ENCODE results near the gene MAML1. TPM values are rescaled to one million over a fixed set of nuclear protein-coding genes. Genes with fewer than 3 reads are reported as not detected.

The MAML1 gene
- total RNA-seq, 1 donor from 2014 or later = 26.0 TPM

DNA sequence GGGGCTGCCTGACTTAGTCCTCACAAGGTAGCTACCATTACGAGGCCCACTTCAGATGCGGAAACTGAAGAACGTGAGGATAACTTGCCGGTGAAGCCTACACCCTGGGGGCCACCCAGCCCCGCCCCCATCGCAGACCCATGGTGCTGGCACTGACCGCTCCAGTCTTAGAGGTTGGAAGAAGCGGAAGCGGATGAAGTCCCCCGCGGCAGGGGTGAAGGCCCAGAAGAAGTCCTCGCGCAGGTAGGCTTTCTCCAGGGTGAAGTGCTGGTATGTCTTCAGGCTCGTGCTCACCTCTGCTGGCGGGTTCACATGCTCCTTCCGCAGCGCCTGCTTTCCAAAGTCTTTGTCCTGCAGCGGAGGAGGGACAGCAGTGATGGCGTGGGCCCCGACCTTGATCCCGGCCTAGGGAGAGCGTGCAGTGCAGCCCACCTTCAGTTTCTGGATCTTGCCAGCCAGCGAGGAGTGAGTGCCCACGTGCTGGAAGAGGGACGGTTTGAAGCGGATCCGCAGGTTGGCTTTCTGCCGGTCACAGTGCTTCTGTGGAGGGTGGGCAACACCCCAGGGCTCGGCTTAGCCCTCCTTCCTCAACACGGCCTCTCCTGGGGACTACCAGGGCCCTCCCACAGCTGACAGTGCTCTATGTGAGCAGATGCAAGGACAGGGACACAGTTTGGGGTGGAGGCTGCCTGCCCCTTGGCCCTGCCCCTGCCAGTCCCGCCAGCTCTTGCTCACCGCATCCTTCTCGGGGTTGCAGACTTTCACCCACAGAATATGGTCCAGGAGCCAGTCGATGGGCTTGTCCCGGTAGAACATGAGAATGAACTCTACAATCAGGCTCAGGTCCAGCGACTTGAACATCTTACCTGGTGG lies 66.4 kb downstream of the MAML1 start:
- no peak for FAIRE-seq

DNA sequence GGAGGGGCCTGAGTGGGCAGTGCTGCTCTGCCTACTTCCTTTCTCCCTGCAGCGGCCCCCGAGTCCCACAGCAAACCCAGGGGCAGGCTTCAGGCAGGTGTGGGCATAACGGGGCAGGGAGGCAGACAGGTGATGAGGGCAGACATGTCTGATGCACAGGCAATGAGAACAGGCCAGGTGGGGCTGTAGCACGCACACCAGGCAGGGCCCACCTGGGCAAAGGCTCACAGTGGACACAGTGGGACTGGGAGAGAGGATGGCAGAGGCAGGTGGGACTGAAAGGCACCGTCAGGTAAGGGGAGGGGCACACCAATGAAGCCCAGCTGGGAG lies 67.0 kb downstream of the MAML1 start:
- Mint-ChIP-seq H3K4me1 (ENCODE audit: low read depth, unreplicated experiment) (peaks cover 13% of the 10 kb centered on the region), H3K9me3 (ENCODE audit: unreplicated experiment) (no peaks in the 10 kb centered on the region), H3K36me3 (ENCODE audit: low read depth, unreplicated experiment) (peaks cover 17% of the 10 kb centered on the region), H3K27me3 (ENCODE audit: low read depth, unreplicated experiment) (no peaks in the 10 kb centered on the region), H3K27ac (ENCODE audit: unreplicated experiment) (peak overlapping the region; percentile 26), H3K4me3 (ENCODE audit: unreplicated experiment) (no peak overlapping the region)
- H3K9me3 ChIP-seq (ENCODE audit: insufficient read depth, low read depth, low read length) = no peaks in the 10 kb centered on the region
- H3K4me3 ChIP-seq (ENCODE audit: insufficient read depth, low read depth, low read length) = no peak overlapping the region
- peaks cover 28% of the 10 kb centered on the region for H3K79me2 ChIP-seq (ENCODE audit: insufficient read depth, low read length)
- H3K27me3 ChIP-seq (ENCODE audit: insufficient read depth, low read length) = no peaks in the 10 kb centered on the region
- peaks cover 63% of the 10 kb centered on the region for H4K20me1 ChIP-seq (ENCODE audit: insufficient read depth, low read length)
- no peak overlapping the region for H3K9ac ChIP-seq (ENCODE audit: low read length)
- H3K4me2 ChIP-seq (ENCODE audit: low read length) = no peak overlapping the region
- DNase-seq (ENCODE audit: low read depth) = no peak
- H3K36me3 ChIP-seq (ENCODE audit: insufficient read depth, low read length) = no peaks in the 10 kb centered on the region
- no peak overlapping the region for H3K27ac ChIP-seq (ENCODE audit: low read depth, low read length)
- H3K4me1 ChIP-seq (ENCODE audit: insufficient read depth, low read length) = peaks cover 22% of the 10 kb centered on the region
- TF ChIP-seq, protein P1, sequence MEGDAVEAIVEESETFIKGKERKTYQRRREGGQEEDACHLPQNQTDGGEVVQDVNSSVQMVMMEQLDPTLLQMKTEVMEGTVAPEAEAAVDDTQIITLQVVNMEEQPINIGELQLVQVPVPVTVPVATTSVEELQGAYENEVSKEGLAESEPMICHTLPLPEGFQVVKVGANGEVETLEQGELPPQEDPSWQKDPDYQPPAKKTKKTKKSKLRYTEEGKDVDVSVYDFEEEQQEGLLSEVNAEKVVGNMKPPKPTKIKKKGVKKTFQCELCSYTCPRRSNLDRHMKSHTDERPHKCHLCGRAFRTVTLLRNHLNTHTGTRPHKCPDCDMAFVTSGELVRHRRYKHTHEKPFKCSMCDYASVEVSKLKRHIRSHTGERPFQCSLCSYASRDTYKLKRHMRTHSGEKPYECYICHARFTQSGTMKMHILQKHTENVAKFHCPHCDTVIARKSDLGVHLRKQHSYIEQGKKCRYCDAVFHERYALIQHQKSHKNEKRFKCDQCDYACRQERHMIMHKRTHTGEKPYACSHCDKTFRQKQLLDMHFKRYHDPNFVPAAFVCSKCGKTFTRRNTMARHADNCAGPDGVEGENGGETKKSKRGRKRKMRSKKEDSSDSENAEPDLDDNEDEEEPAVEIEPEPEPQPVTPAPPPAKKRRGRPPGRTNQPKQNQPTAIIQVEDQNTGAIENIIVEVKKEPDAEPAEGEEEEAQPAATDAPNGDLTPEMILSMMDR (IDR thresholded peaks at IDR 0.05; ENCODE audit: insufficient read depth, low read depth, low read length) = no peak
- no peak overlapping the region for H2AFZ ChIP-seq (ENCODE audit: low read depth, low read length)
- no peak for FAIRE-seq

More for the DNA sequence above, 66.4 kb downstream of the MAML1 start:
- peaks cover 17% of the 10 kb centered on the region for H3K36me3 Mint-ChIP-seq (ENCODE audit: low read depth, unreplicated experiment)
- no peak for DNase-seq (ENCODE audit: low read depth)
- peaks cover 21% of the 10 kb centered on the region for H3K4me1 ChIP-seq (ENCODE audit: insufficient read depth, low read length)
- no peak overlapping the region for H2AFZ ChIP-seq (ENCODE audit: low read depth, low read length)
- H3K36me3 ChIP-seq (ENCODE audit: insufficient read depth, low read length) = no peaks in the 10 kb centered on the region
- H3K9me3 ChIP-seq (ENCODE audit: insufficient read depth, low read depth, low read length) = no peaks in the 10 kb centered on the region
- no peaks in the 10 kb centered on the region for H3K27me3 ChIP-seq (ENCODE audit: insufficient read depth, low read length)
- H3K27ac ChIP-seq (ENCODE audit: low read depth, low read length) = no peak overlapping the region
- no peak for TF ChIP-seq EZH2 (IDR thresholded peaks at IDR 0.05; ENCODE audit: insufficient read depth, low read length)
- TF ChIP-seq, protein P1 (IDR thresholded peaks at IDR 0.05; ENCODE audit: insufficient read depth, low read depth, low read length) = no peak
- H3K4me2 ChIP-seq (ENCODE audit: low read length) = no peak overlapping the region
- H3K27ac Mint-ChIP-seq (ENCODE audit: unreplicated experiment) = peak overlapping the region; percentile 26
- no peaks in the 10 kb centered on the region for H3K27me3 Mint-ChIP-seq (ENCODE audit: low read depth, unreplicated experiment)
- peaks cover 22% of the 10 kb centered on the region for H3K79me2 ChIP-seq (ENCODE audit: insufficient read depth, low read length)
- H3K9me3 Mint-ChIP-seq (ENCODE audit: unreplicated experiment) = no peaks in the 10 kb centered on the region
- no peak overlapping the region for H3K9ac ChIP-seq (ENCODE audit: low read length)
- no peak overlapping the region for H3K4me3 Mint-ChIP-seq (ENCODE audit: unreplicated experiment)
- H3K4me1 Mint-ChIP-seq (ENCODE audit: low read depth, unreplicated experiment) = peaks cover 10% of the 10 kb centered on the region
- H4K20me1 ChIP-seq (ENCODE audit: insufficient read depth, low read length) = peaks cover 57% of the 10 kb centered on the region
- no peak overlapping the region for H3K4me3 ChIP-seq (ENCODE audit: insufficient read depth, low read depth, low read length)

DNA sequence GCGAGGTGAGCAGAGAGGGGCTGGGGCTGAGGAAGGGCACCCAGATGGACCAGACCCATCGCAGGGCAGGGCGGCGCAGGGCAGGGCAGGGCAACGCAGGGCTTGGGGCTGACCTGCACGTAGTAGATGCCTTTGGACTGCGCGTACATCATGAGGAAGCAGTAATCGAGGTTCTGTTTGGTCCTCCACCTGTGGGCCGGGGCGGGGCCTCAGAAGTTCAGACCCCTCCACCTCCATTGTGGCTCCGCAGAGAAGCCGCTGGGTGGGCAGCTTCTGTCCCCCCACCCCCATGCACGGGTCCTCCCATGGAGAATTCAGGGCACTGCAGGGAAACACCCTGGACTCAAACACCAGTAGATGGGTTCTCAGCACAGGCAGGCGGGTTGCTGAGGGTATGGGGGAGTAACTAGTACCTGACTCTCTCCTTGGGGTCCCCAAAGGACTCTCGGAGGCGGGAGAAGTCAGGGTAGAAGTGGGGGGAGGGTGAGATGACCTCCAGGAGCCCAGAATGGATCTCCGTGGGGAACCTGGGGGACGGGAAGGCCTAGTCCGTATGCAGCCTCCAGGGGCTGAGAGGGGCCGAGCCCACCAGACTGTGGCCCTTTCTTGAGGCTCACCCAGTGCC lies 67.6 kb downstream of the MAML1 start:
- H3K4me1 ChIP-seq (ENCODE audit: insufficient read depth, low read length) = peaks cover 27% of the 10 kb centered on the region
- no peak overlapping the region for H3K27ac ChIP-seq (ENCODE audit: low read depth, low read length)
- TF ChIP-seq, protein P1 (IDR thresholded peaks at IDR 0.05; ENCODE audit: insufficient read depth, low read depth, low read length) = no peak
- TF ChIP-seq EZH2 (IDR thresholded peaks at IDR 0.05; ENCODE audit: insufficient read depth, low read length) = no peak
- H3K4me2 ChIP-seq (ENCODE audit: low read length) = no peak overlapping the region
- H3K27me3 ChIP-seq (ENCODE audit: insufficient read depth, low read length) = no peaks in the 10 kb centered on the region
- Mint-ChIP-seq H3K4me1 (ENCODE audit: low read depth, unreplicated experiment) (peaks cover 19% of the 10 kb centered on the region), H3K36me3 (ENCODE audit: low read depth, unreplicated experiment) (peaks cover 17% of the 10 kb centered on the region), H3K4me3 (ENCODE audit: unreplicated experiment) (no peak overlapping the region), H3K9me3 (ENCODE audit: unreplicated experiment) (no peaks in the 10 kb centered on the region), H3K27ac (ENCODE audit: unreplicated experiment) (no peak overlapping the region), H3K27me3 (ENCODE audit: low read depth, unreplicated experiment) (no peaks in the 10 kb centered on the region)
- no peak for DNase-seq (ENCODE audit: low read depth)
- H3K4me3 ChIP-seq (ENCODE audit: insufficient read depth, low read depth, low read length) = no peak overlapping the region
- H3K36me3 ChIP-seq (ENCODE audit: insufficient read depth, low read length) = no peaks in the 10 kb centered on the region
- H3K9me3 ChIP-seq (ENCODE audit: insufficient read depth, low read depth, low read length) = no peaks in the 10 kb centered on the region
- peaks cover 64% of the 10 kb centered on the region for H4K20me1 ChIP-seq (ENCODE audit: insufficient read depth, low read length)
- no peak for FAIRE-seq
- H3K79me2 ChIP-seq (ENCODE audit: insufficient read depth, low read length) = peaks cover 34% of the 10 kb centered on the region
- H3K9ac ChIP-seq (ENCODE audit: low read length) = no peak overlapping the region
- no peak overlapping the region for H2AFZ ChIP-seq (ENCODE audit: low read depth, low read length)

Measured in astrocyte (in vitro differentiated cells and primary cell).